H1 (cell line): Measurements from ENCODE around the gene EGR1. TPM values are rescaled to one million over a fixed set of nuclear protein-coding genes. Genes with fewer than 3 reads are reported as not detected.
A peak's percentile ranks its signal among the peaks of the same experiment; 100 is the strongest.

ENCODE experiments used
- CHD7 ChIP-seq: fragments of 300-600 bp; sonication (generic); IDR thresholded peaks from 2 replicates; pipeline ENCODE4 v1.7.1; 2012; ENCODE audit warnings: low read length, moderate library complexity, mild to moderate bottlenecking, inconsistent platforms; ENCODE audit not compliant: insufficient replicate concordance
- E2F6 ChIP-seq: IDR thresholded peaks from 2 replicates; pipeline ENCODE4 v1.6.1; 2012; ENCODE audit warnings: inconsistent platforms
- FOSL1 ChIP-seq: IDR thresholded peaks from 2 replicates; pipeline ENCODE4 v1.6.1; 2011; ENCODE audit warnings: mild to moderate bottlenecking, low read depth, low read length, moderate library complexity; ENCODE audit not compliant: insufficient read depth
- KDM4A ChIP-seq: IDR thresholded peaks from one replicate; pipeline ENCODE4 v1.7.1; 2012; ENCODE audit warnings: low read depth, mild to moderate bottlenecking, moderate library complexity, low read length, inconsistent platforms; ENCODE audit not compliant: severe bottlenecking
- POLR2AphosphoS5 ChIP-seq: IDR thresholded peaks from 2 replicates; pipeline ENCODE4 v1.6.1; 2011; ENCODE audit warnings: low read depth, low read length
- POU5F1 ChIP-seq: IDR thresholded peaks from 2 replicates; pipeline ENCODE4 v1.6.1; 2011; ENCODE audit warnings: low read depth, mild to moderate bottlenecking, low read length, moderate library complexity
- SIN3A ChIP-seq, 2 experiments: IDR thresholded peaks in 1 of 2; conservative IDR thresholded peaks in 1 of 2; 2 replicates each; pipeline ENCODE4 v1.6.1; 2011 to 2012; ENCODE audit warnings: low read length in 2 of 2, improper control_type of control experiment in 1 of 2, low read depth in 1 of 2, mild to moderate bottlenecking in 1 of 2
- polyA plus RNA-seq, 7 experiments: library from polyadenylated mRNA; depleted of rRNA in 3 of 7; stranded (reverse) in 5 of 7; unstranded in 2 of 7; fragments of >200 nt in 5 of 7; fragments of 200-250 nt in 2 of 7; gene quantifications; 1 replicate in 5 of 7; 2 replicates in 1 of 7; 4 replicates in 1 of 7; pipeline versions ENCODE4 v1.2.1 to v1.2.3, GENCODE V29; 2011 to 2013; ENCODE audit warnings: missing spikeins in 2 of 7, mixed read lengths in 2 of 7
- total RNA-seq: library from RNA; stranded (reverse); fragmentation: NEBNext Ultra II Directional; extraction: Animal tissue kit (Norgen Biotek cat#: 25700); gene quantifications from 2 replicates; pipeline ENCODE4 v1.2.1, GENCODE V29; 2021
- TF ChIP-seq, protein P1 (sequence below): IDR thresholded peaks from 2 replicates; pipeline ENCODE4 v1.6.1; 2011; ENCODE audit warnings: low read depth, mild to moderate bottlenecking, low read length; ENCODE audit not compliant: insufficient read depth

EGR1 gene
- total and polyA plus RNA-seq, 2 of the 8 experiments (the other 6 are each of a cell fraction or from before 2014, with no cell fraction given) = 16.2 to 35.5 TPM

- peak; percentile 5 for TF ChIP-seq CHD7
- TF ChIP-seq FOSL1 = no peak
- TF ChIP-seq SIN3A (conservative IDR thresholded peaks at IDR 0.05 in 1 of 2, IDR thresholded peaks at IDR 0.05 in 1 of 2; ENCODE audit: low read depth in 1 of 2, low read length in 2 of 2) = no peak
- TF ChIP-seq POU5F1 = no peak
- peak; percentile 41 for TF ChIP-seq KDM4A
- TF ChIP-seq E2F6 = peak; percentile 9; the same call in 1 of the 2 replicates
- peak; percentile 20 for TF ChIP-seq POLR2AphosphoS5
- TF ChIP-seq, protein P1, sequence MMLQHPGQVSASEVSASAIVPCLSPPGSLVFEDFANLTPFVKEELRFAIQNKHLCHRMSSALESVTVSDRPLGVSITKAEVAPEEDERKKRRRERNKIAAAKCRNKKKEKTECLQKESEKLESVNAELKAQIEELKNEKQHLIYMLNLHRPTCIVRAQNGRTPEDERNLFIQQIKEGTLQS = no peak
Observed at GRCh38 chr5:138466125-138466899, 1.0 kb downstream of the EGR1 start (continued).
